HL-60 (cell line): ENCODE measurements around the gene PTPRD.

ENCODE experiments used
- DNase-seq, 2 experiments: peaks; one replicate each; pipeline ENCODE4 v3.0.0-alpha.2; 2010 to 2020; ENCODE audit warnings: low read depth in 1 of 2, low spot score in 1 of 2
- H3K27ac ChIP-seq: fragments of 250-450 bp; sonication (Bioruptor Pico); replicated peaks from 2 replicates; pipeline ENCODE4 v1.5.1; 2020; ENCODE audit warnings: mild to moderate bottlenecking, moderate library complexity
- H3K27me3 ChIP-seq: fragments of 250-450 bp; sonication (Bioruptor Pico); 2 replicates; pipeline ENCODE4 v1.5.1; 2021; ENCODE audit warnings: mild to moderate bottlenecking, moderate library complexity; ENCODE audit not compliant: insufficient read depth, poor library complexity, severe bottlenecking
- H3K4me3 ChIP-seq: replicated peaks from 2 replicates; pipeline ENCODE4 v1.5.1; 2011; ENCODE audit warnings: mild to moderate bottlenecking, control low read depth, low read length; ENCODE audit not compliant: insufficient read depth
- CTCF ChIP-seq: IDR thresholded peaks from one replicate; pipeline ENCODE4 v1.5.1; 2011; ENCODE audit warnings: low read length, control low read depth, inconsistent platforms; ENCODE audit not compliant: insufficient read depth
- GABPA ChIP-seq: IDR thresholded peaks from 2 replicates; pipeline ENCODE4 v1.6.1; 2012; ENCODE audit warnings: low read depth
- POLR2AphosphoS5 ChIP-seq: IDR thresholded peaks from 2 replicates; pipeline ENCODE4 v1.6.1; 2012; ENCODE audit warnings: low read depth
- SPI1 ChIP-seq: IDR thresholded peaks from 2 replicates; pipeline ENCODE4 v1.6.1; 2012; ENCODE audit warnings: low read depth, mild to moderate bottlenecking, borderline replicate concordance
- TF ChIP-seq, protein P1 (sequence below): IDR thresholded peaks from 2 replicates; pipeline ENCODE4 v1.6.1; 2012; ENCODE audit warnings: low read depth; ENCODE audit not compliant: insufficient replicate concordance

Gene PTPRD

DNA sequence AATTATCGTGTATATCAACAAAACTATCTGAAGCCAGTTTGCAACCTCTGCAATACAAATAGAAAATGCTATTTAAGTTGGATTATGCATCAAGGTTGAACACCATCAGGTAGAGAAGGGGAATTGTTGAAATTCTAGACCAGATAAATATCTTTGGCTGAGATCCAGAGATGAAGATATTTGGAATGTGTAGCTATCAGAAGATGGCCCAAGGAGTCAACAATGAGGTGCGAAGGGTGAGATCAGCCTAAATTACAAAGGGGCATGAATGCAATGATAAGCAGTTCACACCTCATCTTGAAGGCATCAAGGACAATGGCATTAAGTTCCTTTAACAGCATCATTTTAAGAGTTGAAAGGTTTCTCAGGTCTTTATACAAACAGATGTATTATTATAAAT, 2241.1 kb downstream of the PTPRD start:
- DNase-seq, result no peak
- H3K4me3 ChIP-seq, result no peak overlapping the region
- H3K27ac ChIP-seq, result no peak overlapping the region
- TF ChIP-seq POLR2AphosphoS5 (no peak), SPI1 (no peak), CTCF (no peak), GABPA (no peak)
- TF ChIP-seq, protein P1, sequence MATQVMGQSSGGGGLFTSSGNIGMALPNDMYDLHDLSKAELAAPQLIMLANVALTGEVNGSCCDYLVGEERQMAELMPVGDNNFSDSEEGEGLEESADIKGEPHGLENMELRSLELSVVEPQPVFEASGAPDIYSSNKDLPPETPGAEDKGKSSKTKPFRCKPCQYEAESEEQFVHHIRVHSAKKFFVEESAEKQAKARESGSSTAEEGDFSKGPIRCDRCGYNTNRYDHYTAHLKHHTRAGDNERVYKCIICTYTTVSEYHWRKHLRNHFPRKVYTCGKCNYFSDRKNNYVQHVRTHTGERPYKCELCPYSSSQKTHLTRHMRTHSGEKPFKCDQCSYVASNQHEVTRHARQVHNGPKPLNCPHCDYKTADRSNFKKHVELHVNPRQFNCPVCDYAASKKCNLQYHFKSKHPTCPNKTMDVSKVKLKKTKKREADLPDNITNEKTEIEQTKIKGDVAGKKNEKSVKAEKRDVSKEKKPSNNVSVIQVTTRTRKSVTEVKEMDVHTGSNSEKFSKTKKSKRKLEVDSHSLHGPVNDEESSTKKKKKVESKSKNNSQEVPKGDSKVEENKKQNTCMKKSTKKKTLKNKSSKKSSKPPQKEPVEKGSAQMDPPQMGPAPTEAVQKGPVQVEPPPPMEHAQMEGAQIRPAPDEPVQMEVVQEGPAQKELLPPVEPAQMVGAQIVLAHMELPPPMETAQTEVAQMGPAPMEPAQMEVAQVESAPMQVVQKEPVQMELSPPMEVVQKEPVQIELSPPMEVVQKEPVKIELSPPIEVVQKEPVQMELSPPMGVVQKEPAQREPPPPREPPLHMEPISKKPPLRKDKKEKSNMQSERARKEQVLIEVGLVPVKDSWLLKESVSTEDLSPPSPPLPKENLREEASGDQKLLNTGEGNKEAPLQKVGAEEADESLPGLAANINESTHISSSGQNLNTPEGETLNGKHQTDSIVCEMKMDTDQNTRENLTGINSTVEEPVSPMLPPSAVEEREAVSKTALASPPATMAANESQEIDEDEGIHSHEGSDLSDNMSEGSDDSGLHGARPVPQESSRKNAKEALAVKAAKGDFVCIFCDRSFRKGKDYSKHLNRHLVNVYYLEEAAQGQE, result no peak
- H3K27me3 ChIP-seq, result no peaks in the 10 kb centered on the region

DNA sequence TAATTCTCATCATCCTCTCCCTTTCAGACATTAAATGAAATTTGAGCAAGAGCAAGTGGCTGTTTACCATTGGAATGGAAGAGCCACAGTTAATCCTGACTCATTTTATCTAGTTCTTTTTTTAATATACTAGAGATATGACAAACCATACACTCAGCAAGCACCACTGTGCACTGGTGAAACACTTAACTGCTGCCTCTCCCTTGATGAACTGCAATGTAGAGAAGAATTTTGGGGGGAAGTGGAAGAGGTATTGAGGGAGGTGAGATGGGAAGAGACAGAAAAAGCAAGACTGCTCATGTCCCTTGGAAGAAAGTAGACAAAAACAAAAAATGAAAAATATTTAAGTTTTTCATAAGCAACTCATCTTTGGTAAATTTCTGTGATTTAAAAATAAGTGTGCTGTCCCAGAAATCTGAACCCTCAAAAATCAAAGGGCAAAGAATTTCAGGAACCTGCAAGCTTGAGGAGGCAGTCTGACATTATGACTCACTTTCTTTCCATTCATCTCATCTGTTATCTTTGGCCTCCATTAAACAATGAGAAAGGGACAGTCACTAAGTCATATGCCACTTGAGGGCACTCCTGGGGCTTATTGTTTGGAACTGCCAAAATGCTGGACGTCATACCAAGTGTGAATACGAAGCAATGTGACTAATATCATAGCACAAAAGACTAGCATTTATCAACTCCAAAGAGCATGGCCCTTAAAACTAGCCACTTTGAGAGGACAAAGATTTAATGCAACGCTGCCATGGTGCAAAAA, 2246.5 kb downstream of the PTPRD start:
- Histone ChIP-seq H3K27ac (no peak overlapping the region), H3K4me3 (no peak overlapping the region), H3K27me3 (peaks cover under 1% of the 10 kb centered on the region)
- no peak for DNase-seq
- no peak for TF ChIP-seq SPI1
- TF ChIP-seq, protein P1, result no peak
- TF ChIP-seq POLR2AphosphoS5, result no peak
- TF ChIP-seq GABPA, result no peak
- TF ChIP-seq CTCF, result no peak

GRCh38 chr9:8365466-8366160, 2247.2 kb downstream of the PTPRD start:
- TF ChIP-seq GABPA, result no peak
- TF ChIP-seq SPI1, result no peak
- no peak for TF ChIP-seq POLR2AphosphoS5
- no peak for TF ChIP-seq CTCF
- TF ChIP-seq, protein P1, result no peak
- Histone ChIP-seq H3K27me3 (peaks cover 4% of the 10 kb centered on the region), H3K27ac (no peak overlapping the region), H3K4me3 (no peak overlapping the region)
- no peak for DNase-seq
